Stimulated activated CD8-positive, alpha-beta memory T cell treated with anti-CD3 and anti-CD28 coated beads, Interleukin-7, amount 100 ng/mL, for 24 hours (primary cell): ENCODE measurements around the gene MS4A14.
"Not testable (repeated sequence)": the region's sequence is repeated elsewhere in the genome, so short reads cannot be mapped to it uniquely, and the experiment has no call there.

ENCODE experiments used
- DNase-seq: peaks from one replicate; pipeline ENCODE4 v3.0.0-alpha.2; 2020; ENCODE audit warnings: low read depth

The MS4A14 gene

GRCh38 chr11:60389279-60389910 lies 6.9 kb upstream of the MS4A14 start:
- no peak for DNase-seq

DNA sequence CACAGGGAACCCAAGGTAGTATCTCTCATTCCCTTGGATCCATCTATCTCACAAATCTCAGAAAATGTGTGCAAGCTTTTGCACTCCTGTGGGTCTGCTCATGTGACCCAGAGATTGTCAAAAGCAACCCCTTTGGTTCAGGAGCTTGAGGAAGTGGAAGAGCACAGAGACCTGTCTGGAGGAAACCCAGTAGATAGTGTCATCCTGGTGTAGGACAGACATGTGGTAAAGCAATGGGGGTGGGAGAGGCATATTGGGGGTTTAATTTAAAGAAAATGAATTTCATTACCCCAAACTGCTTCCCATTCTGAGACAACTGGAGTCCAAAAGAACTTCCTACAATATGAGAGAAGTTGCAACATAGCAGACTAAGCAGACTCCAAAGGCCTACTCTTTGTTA lies 5.8 kb upstream of the MS4A14 start:
- DNase-seq: no peak

GRCh38 chr11:60392361-60392760 lies 3.9 kb upstream of the MS4A14 start:
- DNase-seq: no peak

DNA sequence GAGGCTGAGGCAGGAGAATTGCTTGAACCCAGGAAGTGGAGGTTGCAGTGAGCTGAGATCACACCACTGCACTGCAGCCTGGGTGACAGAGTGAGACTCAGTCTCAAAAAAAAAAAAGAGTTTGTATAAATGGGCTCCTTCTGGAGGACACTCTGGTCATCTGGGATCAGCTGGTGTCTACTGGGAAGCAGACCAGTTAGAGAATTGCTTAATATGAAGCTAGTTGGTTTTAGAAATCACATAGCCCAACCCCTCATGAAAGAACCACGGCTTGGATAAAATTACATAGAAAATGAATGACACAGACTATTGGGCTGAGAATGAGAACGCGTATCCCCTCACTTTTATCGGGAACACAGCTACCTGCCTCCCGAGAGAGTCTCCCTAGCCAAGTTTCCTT lies 3.2 kb upstream of the MS4A14 start:
- no peak for DNase-seq

DNA sequence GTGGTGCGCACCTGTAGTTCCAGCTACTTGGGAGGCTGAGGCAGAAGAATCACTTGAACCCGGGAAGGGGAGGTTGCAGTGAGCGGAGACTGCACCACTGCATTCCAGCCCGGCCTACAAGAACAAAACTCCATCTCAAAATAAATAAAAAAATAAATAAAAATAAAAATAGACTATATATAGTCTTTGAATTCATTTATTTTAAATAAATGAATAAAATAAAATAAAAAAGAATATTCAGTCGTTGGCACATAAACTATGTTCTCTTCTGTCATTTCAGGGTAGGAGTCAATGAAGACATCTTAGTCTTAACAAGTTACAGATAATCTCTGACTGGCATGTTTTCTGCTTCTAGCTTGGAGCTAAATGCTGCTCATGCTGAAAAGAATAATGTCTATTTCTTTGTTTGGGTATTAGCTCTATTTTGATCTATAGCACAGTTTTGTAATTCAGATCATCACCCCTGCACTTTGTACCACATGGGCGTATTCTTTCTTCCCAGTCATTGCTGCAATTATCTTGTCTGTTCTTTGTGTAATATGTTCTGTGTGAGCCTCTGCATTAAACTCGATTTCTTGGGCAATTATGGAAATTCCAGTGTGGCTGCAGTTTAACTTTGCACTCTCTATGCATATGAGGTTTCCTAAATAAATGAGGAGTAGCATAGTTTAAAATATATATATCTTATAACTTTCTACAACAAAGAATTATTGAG lies 1.4 kb upstream of the MS4A14 start:
- no peak for DNase-seq

GRCh38 chr11:60396799-60397198 lies 540 bp downstream of the MS4A14 start:
- DNase-seq: no peak

GRCh38 chr11:60420015-60420414 lies 23.8 kb downstream of the MS4A14 start:
- DNase-seq: no peak

GRCh38 chr11:60422609-60423008 lies 26.4 kb downstream of the MS4A14 start:
- DNase-seq: no peak

GRCh38 chr11:60428517-60428916 lies 32.3 kb downstream of the MS4A14 start:
- DNase-seq: no peak

GRCh38 chr11:60429272-60429671 lies 33.0 kb downstream of the MS4A14 start, which contains the start of gene MS4A5:
Gene MS4A5, plus strand, starts transcription at chr11:60429572. Its CDS starts 103 bp downstream, at chr11:60429675.
- no peak for DNase-seq

- no peak for DNase-seq
Measured at GRCh38 chr11:60431251-60431650, 35.0 kb downstream of the MS4A14 start.

- DNase-seq: no peak
Measured at GRCh38 chr11:60433401-60433800, 37.1 kb downstream of the MS4A14 start.

DNA sequence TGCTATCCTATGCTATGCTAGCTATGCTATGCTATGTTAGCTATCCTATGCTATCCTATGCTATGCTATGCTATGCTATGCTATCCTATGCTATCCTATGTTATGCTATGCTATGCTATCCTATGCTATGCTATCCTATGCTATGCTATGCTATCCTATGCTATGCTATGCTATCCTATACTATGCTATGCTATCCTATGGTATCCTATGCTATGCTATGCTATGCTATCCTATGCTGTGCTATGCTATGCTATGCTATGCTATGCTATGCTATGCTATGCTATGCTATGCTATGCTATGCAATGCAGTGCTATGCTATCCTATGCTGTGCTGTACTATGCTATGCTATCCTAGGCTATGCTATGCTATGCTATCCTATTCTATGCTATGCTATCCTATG lies 50.8 kb downstream of the MS4A14 start:
- no peak for DNase-seq

GRCh38 chr11:60447846-60448245 lies 51.6 kb downstream of the MS4A14 start:
- DNase-seq: no peak

DNA sequence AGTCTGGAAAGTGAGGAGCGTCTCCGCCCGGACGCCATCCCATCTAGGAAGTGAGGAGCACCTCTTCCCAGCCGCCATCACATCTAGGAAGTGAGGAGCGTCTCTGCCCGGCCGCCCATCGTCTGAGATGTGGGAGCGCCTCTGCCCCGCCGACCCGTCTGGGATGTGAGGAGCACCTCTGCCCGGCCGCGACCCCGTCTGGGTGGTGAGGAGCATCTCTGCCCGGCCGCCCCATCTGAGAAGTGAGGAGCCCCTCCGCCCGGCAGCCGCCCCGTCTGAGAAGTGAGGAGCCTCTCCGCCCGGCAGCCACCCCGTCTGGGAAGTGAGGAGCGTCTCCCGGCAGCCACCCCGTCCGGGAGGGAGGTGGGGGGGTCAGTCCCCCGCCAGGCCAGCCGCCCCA lies 54.9 kb downstream of the MS4A14 start:
- not testable (repeated sequence) for DNase-seq

DNA sequence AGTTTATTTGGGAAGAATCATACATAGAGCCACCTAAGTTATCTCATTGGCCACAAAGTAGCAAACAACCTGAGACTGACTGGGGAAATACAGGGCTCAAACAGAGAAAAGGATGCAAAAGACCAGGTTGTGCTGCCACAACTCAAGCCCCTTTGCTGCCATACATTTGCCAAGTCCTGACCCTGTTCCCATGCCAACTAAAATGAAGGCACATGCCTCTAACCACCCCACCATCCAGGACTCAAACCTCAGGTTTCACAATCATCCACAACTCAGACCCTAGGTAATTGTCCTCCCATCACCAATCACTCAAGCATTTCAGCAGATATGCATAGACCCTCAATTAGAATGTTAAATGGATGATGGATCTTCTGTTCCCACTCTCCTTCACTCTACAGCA lies 58.0 kb downstream of the MS4A14 start:
- no peak for DNase-seq

- no peak for DNase-seq
Measured at GRCh38 chr11:60455531-60456042, 59.3 kb downstream of the MS4A14 start, which contains the start of gene MS4A1. Gene MS4A1, plus strand, starts transcription at chr11:60455847. Its CDS starts 6,528 bp downstream, at chr11:60462375.

GRCh38 chr11:60457576-60457975 lies 61.3 kb downstream of the MS4A14 start:
- DNase-seq: no peak

DNA sequence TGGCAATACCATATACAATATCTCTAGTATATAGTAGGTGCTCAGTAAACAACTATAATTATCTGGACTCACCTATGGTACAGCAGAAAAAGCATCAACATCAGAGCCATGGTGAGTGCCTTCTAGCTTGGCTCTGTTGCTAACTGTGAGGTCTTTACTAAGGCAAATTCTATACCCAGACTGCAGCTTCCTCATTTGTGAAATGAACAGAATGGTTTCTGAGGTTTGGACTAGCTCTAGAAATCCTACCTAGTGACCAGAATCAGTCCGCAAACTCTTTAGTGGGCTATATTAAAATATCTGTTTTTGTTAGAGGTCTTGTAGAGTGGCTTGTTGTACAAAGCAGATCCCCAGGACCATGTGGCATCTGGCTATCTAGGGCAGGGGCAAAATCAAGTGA lies 63.1 kb downstream of the MS4A14 start:
- DNase-seq: no peak
